GM23338 (cell line): ENCODE measurements around the gene SLCO3A1. TPM values are rescaled to one million over a fixed set of nuclear protein-coding genes. Genes with fewer than 3 reads are reported as not detected.

Source experiments
- ATAC-seq: fragments of 200-7000 bp; cut with Tn5 transposase; 3 replicates; pipeline ENCODE4 v1.9.1; 2020
- DNase-seq: peaks from one replicate; pipeline ENCODE4 v3.0.0-alpha.2; 2015; ENCODE audit warnings: low spot score
- H2AFZ ChIP-seq: fragments of 200-600 bp; sonication (generic); 2 replicates; pipeline ENCODE4 v1.8.0; 2016; ENCODE audit warnings: antibody characterized with exemption, mild to moderate bottlenecking, moderate library complexity
- H3F3A ChIP-seq: fragments of 200-600 bp; sonication (generic); replicated peaks from 2 replicates; pipeline ENCODE4 v1.8.0; 2017; ENCODE audit warnings: antibody characterized with exemption, mixed run types, low read depth
- H3K27ac ChIP-seq: fragments of 200-600 bp; sonication (generic); 2 replicates; pipeline ENCODE4 v1.6.1; 2016; ENCODE audit warnings: low read depth
- H3K27me3 ChIP-seq: fragments of 200-600 bp; sonication (generic); 2 replicates; pipeline ENCODE4 v1.8.0; 2016; ENCODE audit warnings: mild to moderate bottlenecking, mixed run types, moderate library complexity; ENCODE audit not compliant: insufficient read depth
- H3K36me3 ChIP-seq: fragments of 200-600 bp; sonication (generic); 2 replicates; pipeline ENCODE4 v1.8.0; 2016; ENCODE audit warnings: mild to moderate bottlenecking; ENCODE audit not compliant: insufficient read depth
- H3K4me1 ChIP-seq: fragments of 200-600 bp; sonication (generic); 2 replicates; pipeline ENCODE4 v1.8.0; 2016; ENCODE audit warnings: mild to moderate bottlenecking, moderate library complexity; ENCODE audit not compliant: insufficient read depth
- H3K4me2 ChIP-seq: fragments of 200-600 bp; sonication (generic); 2 replicates; pipeline ENCODE4 v1.7.1; 2017; ENCODE audit warnings: mixed run types
- H3K4me3 ChIP-seq: fragments of 200-600 bp; sonication (generic); 2 replicates; pipeline ENCODE4 v1.6.1; 2016; ENCODE audit warnings: mixed run types
- H3K79me2 ChIP-seq: fragments of 200-600 bp; sonication (generic); replicated peaks from 2 replicates; pipeline ENCODE4 v1.8.0; 2017; ENCODE audit warnings: mild to moderate bottlenecking; ENCODE audit not compliant: insufficient read depth
- H3K9me2 ChIP-seq: fragments of 200-600 bp; sonication (generic); 2 replicates; pipeline ENCODE4 v1.8.0; 2017; ENCODE audit not compliant: insufficient read depth
- H4K20me1 ChIP-seq: fragments of 200-600 bp; sonication (generic); replicated peaks from 2 replicates; pipeline ENCODE4 v1.8.0; 2017; ENCODE audit warnings: mild to moderate bottlenecking; ENCODE audit not compliant: insufficient read depth
- H3K27ac Mint-ChIP-seq: 2 replicates; pipeline ENCODE4 v1.8.0; 2020; ENCODE audit warnings: inconsistent platforms, mild to moderate bottlenecking, moderate library complexity, mixed read lengths
- H3K27me3 Mint-ChIP-seq: 3 replicates; pipeline ENCODE4 v1.8.0; 2022; ENCODE audit warnings: low read depth, mild to moderate bottlenecking, moderate library complexity, mixed read lengths, inconsistent platforms; ENCODE audit not compliant: insufficient read depth, poor library complexity
- H3K36me3 Mint-ChIP-seq: 3 replicates; pipeline ENCODE4 v1.8.0; 2021; ENCODE audit warnings: low read depth, mild to moderate bottlenecking, inconsistent platforms, moderate library complexity, mixed read lengths
- H3K4me1 Mint-ChIP-seq: 3 replicates; pipeline ENCODE4 v1.8.0; 2020; ENCODE audit warnings: mild to moderate bottlenecking, inconsistent platforms, mixed read lengths
- H3K4me3 Mint-ChIP-seq: 3 replicates; pipeline ENCODE4 v1.8.0; 2021; ENCODE audit warnings: moderate library complexity, mild to moderate bottlenecking, inconsistent platforms, mixed read lengths
- H3K9me3 Mint-ChIP-seq: 3 replicates; pipeline ENCODE4 v1.8.0; 2020; ENCODE audit warnings: moderate library complexity, mild to moderate bottlenecking, inconsistent platforms, mixed read lengths
- CREB1 ChIP-seq: fragments of 250-450 bp; sonication (Bioruptor Pico); IDR thresholded peaks from 2 replicates; pipeline ENCODE4 v1.5.0; 2020; ENCODE audit warnings: low read depth, mild to moderate bottlenecking, moderate library complexity
- EZH2 ChIP-seq: fragments of 200-600 bp; sonication (generic); IDR thresholded peaks from one replicate; pipeline ENCODE4 v1.8.0; 2017; ENCODE audit warnings: antibody characterized with exemption, mild to moderate bottlenecking, low read depth; ENCODE audit not compliant: unreplicated experiment
- EZH2phosphoT487 ChIP-seq: fragments of 200-600 bp; sonication (generic); IDR thresholded peaks from one replicate; pipeline ENCODE4 v1.8.1; 2018; ENCODE audit warnings: antibody characterized with exemption; ENCODE audit not compliant: unreplicated experiment
- JUNB ChIP-seq: IDR thresholded peaks from one replicate; pipeline ENCODE4 v1.6.1; 2016; ENCODE audit warnings: antibody characterized with exemption; ENCODE audit not compliant: unreplicated experiment
- NANOG ChIP-seq: IDR thresholded peaks from 2 replicates; pipeline ENCODE4 v1.6.1; 2016; ENCODE audit warnings: antibody characterized with exemption, borderline replicate concordance
- POLR2AphosphoS5 ChIP-seq: IDR thresholded peaks from 2 replicates; pipeline ENCODE4 v1.6.1; 2016; ENCODE audit warnings: antibody characterized with exemption, low read depth
- STAT1 ChIP-seq: IDR thresholded peaks from one replicate; pipeline ENCODE4 v1.6.1; 2016; ENCODE audit warnings: antibody characterized with exemption; ENCODE audit not compliant: unreplicated experiment
- ZNF114 ChIP-seq: fragments of 250-450 bp; sonication (Bioruptor Pico); IDR thresholded peaks from 2 replicates; pipeline ENCODE4 v1.5.0; 2020; ENCODE audit warnings: mild to moderate bottlenecking, moderate library complexity
- ZNF331 ChIP-seq: fragments of 250-450 bp; sonication (Bioruptor Pico); IDR thresholded peaks from 2 replicates; pipeline ENCODE4 v1.5.0; 2020; ENCODE audit warnings: low read depth, mild to moderate bottlenecking, moderate library complexity
- polyA plus RNA-seq: library from polyadenylated mRNA; unstranded; fragments of >200 nt; fragmentation: Nextera tagmentation; extraction: Ambion mirVana; gene quantifications from 2 replicates; pipeline ENCODE4 v1.2.1, GENCODE V29; 2016
- total RNA-seq: library from RNA; depleted of rRNA; stranded (reverse); fragments of >200 nt; shearing (Covaris generic); gene quantifications from 2 replicates; pipeline ENCODE4 v1.2.3, GENCODE V29; 2014
- TF ChIP-seq, protein P1 (sequence below), 2 experiments: fragments of 200-600 bp in 1 of 2; sonication (generic) in 1 of 2; conservative IDR thresholded peaks; 2 replicates each; pipeline versions ENCODE4 v1.5.1 to v1.6.1; 2016 to 2017; ENCODE audit warnings: antibody characterized with exemption in 2 of 2, low read depth in 2 of 2, mild to moderate bottlenecking in 2 of 2, moderate library complexity in 1 of 2
- TF ChIP-seq, protein P2 (sequence below): fragments of 250-450 bp; sonication (Bioruptor Pico); IDR thresholded peaks from 2 replicates; pipeline ENCODE4 v1.5.0; 2020; ENCODE audit warnings: mild to moderate bottlenecking, moderate library complexity
- TF ChIP-seq, protein P3 (sequence below): IDR thresholded peaks from one replicate; pipeline ENCODE4 v1.6.1; 2018; ENCODE audit warnings: antibody characterized with exemption; ENCODE audit not compliant: unreplicated experiment

Gene SLCO3A1
- total and polyA plus RNA-seq, 2 experiments from 2014 or later: 7.3 to 9.4 TPM

DNA sequence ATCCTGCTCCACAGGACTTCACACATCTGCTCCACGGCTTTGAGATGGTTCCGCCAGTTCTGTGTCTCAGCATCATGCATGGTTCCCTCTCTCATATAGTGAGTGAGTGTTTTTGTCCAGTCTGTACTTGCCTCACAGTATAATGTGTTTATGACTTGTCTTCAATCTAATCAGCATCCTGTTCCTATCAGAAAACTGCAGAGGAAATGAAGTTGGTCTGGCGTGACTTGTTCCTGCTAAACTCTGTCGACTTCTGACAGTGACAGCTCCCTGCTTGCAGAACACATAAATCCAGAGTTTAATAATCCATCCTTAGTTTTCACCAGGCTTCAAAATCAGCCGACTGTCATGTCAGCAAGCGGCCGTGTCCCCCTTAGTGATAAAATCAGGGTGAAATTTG, 222.3 kb downstream of the SLCO3A1 start (continued):
- TF ChIP-seq, protein P1, sequence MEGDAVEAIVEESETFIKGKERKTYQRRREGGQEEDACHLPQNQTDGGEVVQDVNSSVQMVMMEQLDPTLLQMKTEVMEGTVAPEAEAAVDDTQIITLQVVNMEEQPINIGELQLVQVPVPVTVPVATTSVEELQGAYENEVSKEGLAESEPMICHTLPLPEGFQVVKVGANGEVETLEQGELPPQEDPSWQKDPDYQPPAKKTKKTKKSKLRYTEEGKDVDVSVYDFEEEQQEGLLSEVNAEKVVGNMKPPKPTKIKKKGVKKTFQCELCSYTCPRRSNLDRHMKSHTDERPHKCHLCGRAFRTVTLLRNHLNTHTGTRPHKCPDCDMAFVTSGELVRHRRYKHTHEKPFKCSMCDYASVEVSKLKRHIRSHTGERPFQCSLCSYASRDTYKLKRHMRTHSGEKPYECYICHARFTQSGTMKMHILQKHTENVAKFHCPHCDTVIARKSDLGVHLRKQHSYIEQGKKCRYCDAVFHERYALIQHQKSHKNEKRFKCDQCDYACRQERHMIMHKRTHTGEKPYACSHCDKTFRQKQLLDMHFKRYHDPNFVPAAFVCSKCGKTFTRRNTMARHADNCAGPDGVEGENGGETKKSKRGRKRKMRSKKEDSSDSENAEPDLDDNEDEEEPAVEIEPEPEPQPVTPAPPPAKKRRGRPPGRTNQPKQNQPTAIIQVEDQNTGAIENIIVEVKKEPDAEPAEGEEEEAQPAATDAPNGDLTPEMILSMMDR (conservative IDR thresholded peaks at IDR 0.05; ENCODE audit: low read depth in 2 of 2): no peak
- no peak for TF ChIP-seq JUNB
- no peak for TF ChIP-seq NANOG
- no peak for TF ChIP-seq STAT1
- TF ChIP-seq EZH2: no peak
- TF ChIP-seq EZH2phosphoT487: no peak

DNA sequence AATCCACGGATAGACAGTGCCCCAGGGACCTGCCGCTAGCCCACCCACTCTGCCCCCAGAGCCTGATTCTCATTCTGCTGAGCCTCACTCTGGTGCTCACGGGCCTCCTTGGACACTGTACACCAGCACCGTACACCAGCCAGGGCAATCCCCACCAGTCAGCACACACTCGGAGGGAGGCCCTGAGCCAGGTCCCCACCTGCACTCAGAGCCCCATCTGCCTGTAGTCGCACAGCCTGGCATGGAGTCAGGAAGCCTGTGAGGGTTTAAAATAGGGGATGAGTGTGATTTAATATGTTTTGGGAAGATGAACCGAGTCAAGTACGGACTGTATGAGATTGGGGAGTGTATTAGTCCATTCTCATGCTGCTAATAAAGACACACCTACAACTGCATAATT, 223.0 kb downstream of the SLCO3A1 start:
- no peak overlapping the region for H3K27ac ChIP-seq
- no peaks in the 10 kb centered on the region for H3K27me3 ChIP-seq
- Mint-ChIP-seq H3K4me1 (peaks cover 6% of the 10 kb centered on the region), H3K27me3 (peaks cover 6% of the 10 kb centered on the region), H3K36me3 (no peaks in the 10 kb centered on the region), H3K4me3 (no peak overlapping the region), H3K9me3 (no peaks in the 10 kb centered on the region), H3K27ac (no peak overlapping the region)
- no peaks in the 10 kb centered on the region for H3K36me3 ChIP-seq
- H4K20me1 ChIP-seq: no peaks in the 10 kb centered on the region; the same call in 1 of the 2 replicates
- H3K4me1 ChIP-seq: no peaks in the 10 kb centered on the region
- ATAC-seq (no peak), DNase-seq (no peak)
- H3K4me2 ChIP-seq: no peak overlapping the region
- H3K9me2 ChIP-seq: no peaks in the 10 kb centered on the region
- H3K4me3 ChIP-seq: no peak overlapping the region
- no peaks in the 10 kb centered on the region for H3K79me2 ChIP-seq
- no peak overlapping the region for H2AFZ ChIP-seq
- H3F3A ChIP-seq: no peaks in the 10 kb centered on the region
- TF ChIP-seq EZH2phosphoT487: no peak
- TF ChIP-seq NANOG: no peak
- no peak for TF ChIP-seq STAT1
- TF ChIP-seq, protein P2, sequence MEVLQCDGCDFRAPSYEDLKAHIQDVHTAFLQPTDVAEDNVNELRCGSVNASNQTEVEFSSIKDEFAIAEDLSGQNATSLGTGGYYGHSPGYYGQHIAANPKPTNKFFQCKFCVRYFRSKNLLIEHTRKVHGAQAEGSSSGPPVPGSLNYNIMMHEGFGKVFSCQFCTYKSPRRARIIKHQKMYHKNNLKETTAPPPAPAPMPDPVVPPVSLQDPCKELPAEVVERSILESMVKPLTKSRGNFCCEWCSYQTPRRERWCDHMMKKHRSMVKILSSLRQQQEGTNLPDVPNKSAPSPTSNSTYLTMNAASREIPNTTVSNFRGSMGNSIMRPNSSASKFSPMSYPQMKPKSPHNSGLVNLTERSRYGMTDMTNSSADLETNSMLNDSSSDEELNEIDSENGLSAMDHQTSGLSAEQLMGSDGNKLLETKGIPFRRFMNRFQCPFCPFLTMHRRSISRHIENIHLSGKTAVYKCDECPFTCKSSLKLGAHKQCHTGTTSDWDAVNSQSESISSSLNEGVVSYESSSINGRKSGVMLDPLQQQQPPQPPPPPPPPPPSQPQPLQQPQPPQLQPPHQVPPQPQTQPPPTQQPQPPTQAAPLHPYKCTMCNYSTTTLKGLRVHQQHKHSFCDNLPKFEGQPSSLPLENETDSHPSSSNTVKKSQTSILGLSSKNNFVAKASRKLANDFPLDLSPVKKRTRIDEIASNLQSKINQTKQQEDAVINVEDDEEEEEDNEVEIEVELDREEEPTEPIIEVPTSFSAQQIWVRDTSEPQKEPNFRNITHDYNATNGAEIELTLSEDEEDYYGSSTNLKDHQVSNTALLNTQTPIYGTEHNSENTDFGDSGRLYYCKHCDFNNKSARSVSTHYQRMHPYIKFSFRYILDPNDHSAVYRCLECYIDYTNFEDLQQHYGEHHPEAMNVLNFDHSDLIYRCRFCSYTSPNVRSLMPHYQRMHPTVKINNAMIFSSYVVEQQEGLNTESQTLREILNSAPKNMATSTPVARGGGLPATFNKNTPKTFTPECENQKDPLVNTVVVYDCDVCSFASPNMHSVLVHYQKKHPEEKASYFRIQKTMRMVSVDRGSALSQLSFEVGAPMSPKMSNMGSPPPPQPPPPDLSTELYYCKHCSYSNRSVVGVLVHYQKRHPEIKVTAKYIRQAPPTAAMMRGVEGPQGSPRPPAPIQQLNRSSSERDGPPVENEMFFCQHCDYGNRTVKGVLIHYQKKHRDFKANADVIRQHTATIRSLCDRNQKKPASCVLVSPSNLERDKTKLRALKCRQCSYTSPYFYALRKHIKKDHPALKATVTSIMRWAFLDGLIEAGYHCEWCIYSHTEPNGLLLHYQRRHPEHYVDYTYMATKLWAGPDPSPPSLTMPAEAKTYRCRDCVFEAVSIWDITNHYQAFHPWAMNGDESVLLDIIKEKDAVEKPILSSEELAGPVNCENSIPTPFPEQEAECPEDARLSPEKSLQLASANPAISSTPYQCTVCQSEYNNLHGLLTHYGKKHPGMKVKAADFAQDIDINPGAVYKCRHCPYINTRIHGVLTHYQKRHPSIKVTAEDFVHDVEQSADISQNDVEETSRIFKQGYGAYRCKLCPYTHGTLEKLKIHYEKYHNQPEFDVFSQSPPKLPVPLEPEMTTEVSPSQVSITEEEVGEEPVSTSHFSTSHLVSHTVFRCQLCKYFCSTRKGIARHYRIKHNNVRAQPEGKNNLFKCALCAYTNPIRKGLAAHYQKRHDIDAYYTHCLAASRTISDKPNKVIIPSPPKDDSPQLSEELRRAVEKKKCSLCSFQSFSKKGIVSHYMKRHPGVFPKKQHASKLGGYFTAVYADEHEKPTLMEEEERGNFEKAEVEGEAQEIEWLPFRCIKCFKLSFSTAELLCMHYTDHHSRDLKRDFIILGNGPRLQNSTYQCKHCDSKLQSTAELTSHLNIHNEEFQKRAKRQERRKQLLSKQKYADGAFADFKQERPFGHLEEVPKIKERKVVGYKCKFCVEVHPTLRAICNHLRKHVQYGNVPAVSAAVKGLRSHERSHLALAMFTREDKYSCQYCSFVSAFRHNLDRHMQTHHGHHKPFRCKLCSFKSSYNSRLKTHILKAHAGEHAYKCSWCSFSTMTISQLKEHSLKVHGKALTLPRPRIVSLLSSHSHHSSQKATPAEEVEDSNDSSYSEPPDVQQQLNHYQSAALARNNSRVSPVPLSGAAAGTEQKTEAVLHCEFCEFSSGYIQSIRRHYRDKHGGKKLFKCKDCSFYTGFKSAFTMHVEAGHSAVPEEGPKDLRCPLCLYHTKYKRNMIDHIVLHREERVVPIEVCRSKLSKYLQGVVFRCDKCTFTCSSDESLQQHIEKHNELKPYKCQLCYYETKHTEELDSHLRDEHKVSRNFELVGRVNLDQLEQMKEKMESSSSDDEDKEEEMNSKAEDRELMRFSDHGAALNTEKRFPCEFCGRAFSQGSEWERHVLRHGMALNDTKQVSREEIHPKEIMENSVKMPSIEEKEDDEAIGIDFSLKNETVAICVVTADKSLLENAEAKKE (CRISPR knock-in tag): no peak
- TF ChIP-seq ZNF331 (CRISPR knock-in tag): no peak
- TF ChIP-seq POLR2AphosphoS5: no peak
- TF ChIP-seq, protein P3, sequence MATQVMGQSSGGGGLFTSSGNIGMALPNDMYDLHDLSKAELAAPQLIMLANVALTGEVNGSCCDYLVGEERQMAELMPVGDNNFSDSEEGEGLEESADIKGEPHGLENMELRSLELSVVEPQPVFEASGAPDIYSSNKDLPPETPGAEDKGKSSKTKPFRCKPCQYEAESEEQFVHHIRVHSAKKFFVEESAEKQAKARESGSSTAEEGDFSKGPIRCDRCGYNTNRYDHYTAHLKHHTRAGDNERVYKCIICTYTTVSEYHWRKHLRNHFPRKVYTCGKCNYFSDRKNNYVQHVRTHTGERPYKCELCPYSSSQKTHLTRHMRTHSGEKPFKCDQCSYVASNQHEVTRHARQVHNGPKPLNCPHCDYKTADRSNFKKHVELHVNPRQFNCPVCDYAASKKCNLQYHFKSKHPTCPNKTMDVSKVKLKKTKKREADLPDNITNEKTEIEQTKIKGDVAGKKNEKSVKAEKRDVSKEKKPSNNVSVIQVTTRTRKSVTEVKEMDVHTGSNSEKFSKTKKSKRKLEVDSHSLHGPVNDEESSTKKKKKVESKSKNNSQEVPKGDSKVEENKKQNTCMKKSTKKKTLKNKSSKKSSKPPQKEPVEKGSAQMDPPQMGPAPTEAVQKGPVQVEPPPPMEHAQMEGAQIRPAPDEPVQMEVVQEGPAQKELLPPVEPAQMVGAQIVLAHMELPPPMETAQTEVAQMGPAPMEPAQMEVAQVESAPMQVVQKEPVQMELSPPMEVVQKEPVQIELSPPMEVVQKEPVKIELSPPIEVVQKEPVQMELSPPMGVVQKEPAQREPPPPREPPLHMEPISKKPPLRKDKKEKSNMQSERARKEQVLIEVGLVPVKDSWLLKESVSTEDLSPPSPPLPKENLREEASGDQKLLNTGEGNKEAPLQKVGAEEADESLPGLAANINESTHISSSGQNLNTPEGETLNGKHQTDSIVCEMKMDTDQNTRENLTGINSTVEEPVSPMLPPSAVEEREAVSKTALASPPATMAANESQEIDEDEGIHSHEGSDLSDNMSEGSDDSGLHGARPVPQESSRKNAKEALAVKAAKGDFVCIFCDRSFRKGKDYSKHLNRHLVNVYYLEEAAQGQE: no peak
- TF ChIP-seq ZNF114 (CRISPR knock-in tag): no peak
- TF ChIP-seq, protein P1 (conservative IDR thresholded peaks at IDR 0.05; ENCODE audit: low read depth in 2 of 2): no peak
- no peak for TF ChIP-seq EZH2
- TF ChIP-seq CREB1 (CRISPR knock-in tag): no peak
